ENCODE results near the gene COQ9. TPM values are rescaled to one million over a fixed set of nuclear protein-coding genes. Genes with fewer than 3 reads are reported as not detected.

COQ9 gene
- total RNA-seq, 2 donors from 2014 or later, result 34.5 to 38.2 TPM

- H3K27ac Mint-ChIP-seq, result no peak overlapping the region
- no peak for TF ChIP-seq CTCF (conservative IDR thresholded peaks at IDR 0.05)
- Histone ChIP-seq H3K27me3 (ENCODE audit: control insufficient read depth, insufficient read depth, low read length, poor library complexity, severe bottlenecking) (no peaks in the 10 kb centered on the region), H3K27ac (ENCODE audit: low read depth, low read length) (no peak overlapping the region), H3K4me1 (ENCODE audit: control insufficient read depth, insufficient read depth, low read length) (peaks cover 4% of the 10 kb centered on the region), H3K9ac (ENCODE audit: extremely low read depth, low read length, poor library complexity, severe bottlenecking) (no peak overlapping the region), H3K36me3 (ENCODE audit: control insufficient read depth, insufficient read depth, low read length) (peaks cover 80% of the 10 kb centered on the region), H3K9me3 (ENCODE audit: control insufficient read depth, low read length) (no peaks in the 10 kb centered on the region), H3K4me3 (ENCODE audit: low read length) (no peak overlapping the region)
- H3K36me3 Mint-ChIP-seq (ENCODE audit: low read depth), result peaks cover 72% of the 10 kb centered on the region
- no peaks in the 10 kb centered on the region for H3K9me3 Mint-ChIP-seq
- H3K27me3 Mint-ChIP-seq (ENCODE audit: insufficient read depth), result peaks cover 4% of the 10 kb centered on the region
- H3K4me1 Mint-ChIP-seq, result peaks cover 20% of the 10 kb centered on the region
- 93 to 100% methylated on average over 4 to 5 of the region's 5 CpGs for WGBS, 2 experiments (ENCODE audit: insufficient coverage in 1 of 2, insufficient read length in 1 of 2)
- DNase-seq, result no peak
- no peak overlapping the region for H3K4me3 Mint-ChIP-seq
These were observed 16.3 kb upstream of the COQ9 start for GRCh38 chr16:57430955-57431354.

GRCh38 chr16:57432505-57432904 lies 14.8 kb upstream of the COQ9 start:
- no peaks in the 10 kb centered on the region for H3K9me3 Mint-ChIP-seq
- peaks cover 76% of the 10 kb centered on the region for H3K36me3 Mint-ChIP-seq (ENCODE audit: low read depth)
- H3K27me3 ChIP-seq (ENCODE audit: control insufficient read depth, insufficient read depth, low read length, poor library complexity, severe bottlenecking), result no peaks in the 10 kb centered on the region
- no peak overlapping the region for H3K9ac ChIP-seq (ENCODE audit: extremely low read depth, low read length, poor library complexity, severe bottlenecking)
- peaks cover 4% of the 10 kb centered on the region for H3K4me1 ChIP-seq (ENCODE audit: control insufficient read depth, insufficient read depth, low read length)
- 94 to 100% methylated on average over 1 to 2 of the region's 2 CpGs for WGBS, 2 experiments (ENCODE audit: insufficient coverage in 1 of 2, insufficient read length in 1 of 2)
- H3K27ac ChIP-seq (ENCODE audit: low read depth, low read length), result no peak overlapping the region
- peaks cover 4% of the 10 kb centered on the region for H3K27me3 Mint-ChIP-seq (ENCODE audit: insufficient read depth)
- DNase-seq, result no peak
- peaks cover 15% of the 10 kb centered on the region for H3K4me1 Mint-ChIP-seq
- H3K9me3 ChIP-seq (ENCODE audit: control insufficient read depth, low read length), result no peaks in the 10 kb centered on the region
- no peak overlapping the region for H3K27ac Mint-ChIP-seq
- no peak overlapping the region for H3K4me3 Mint-ChIP-seq
- no peak overlapping the region for H3K4me3 ChIP-seq (ENCODE audit: low read length)
- TF ChIP-seq CTCF (conservative IDR thresholded peaks at IDR 0.05), result no peak
- H3K36me3 ChIP-seq (ENCODE audit: control insufficient read depth, insufficient read depth, low read length), result peaks cover 86% of the 10 kb centered on the region

- H3K4me1 Mint-ChIP-seq, result peaks cover 10% of the 10 kb centered on the region
- Histone ChIP-seq H3K4me1 (ENCODE audit: control insufficient read depth, insufficient read depth, low read length) (peaks cover 4% of the 10 kb centered on the region), H3K4me3 (ENCODE audit: low read length) (no peak overlapping the region), H3K9ac (ENCODE audit: extremely low read depth, low read length, poor library complexity, severe bottlenecking) (no peak overlapping the region), H3K27me3 (ENCODE audit: control insufficient read depth, insufficient read depth, low read length, poor library complexity, severe bottlenecking) (no peaks in the 10 kb centered on the region), H3K36me3 (ENCODE audit: control insufficient read depth, insufficient read depth, low read length) (peaks cover 91% of the 10 kb centered on the region), H3K9me3 (ENCODE audit: control insufficient read depth, low read length) (no peaks in the 10 kb centered on the region), H3K27ac (ENCODE audit: low read depth, low read length) (no peak overlapping the region)
- no peak overlapping the region for H3K4me3 Mint-ChIP-seq
- peaks cover 80% of the 10 kb centered on the region for H3K36me3 Mint-ChIP-seq (ENCODE audit: low read depth)
- H3K27me3 Mint-ChIP-seq (ENCODE audit: insufficient read depth), result peaks cover 4% of the 10 kb centered on the region
- no peaks in the 10 kb centered on the region for H3K9me3 Mint-ChIP-seq
- H3K27ac Mint-ChIP-seq, result no peak overlapping the region
- TF ChIP-seq CTCF (conservative IDR thresholded peaks at IDR 0.05), result no peak
- no peak for DNase-seq
- 95 to 100% methylated on average over 3 of the region's 3 CpGs for WGBS, 2 experiments (ENCODE audit: insufficient coverage in 1 of 2, insufficient read length in 1 of 2)
These were observed 14.3 kb upstream of the COQ9 start for GRCh38 chr16:57432989-57433388.
